Embryonic facial prominence (tissue), 1 donor: ENCODE data around the gene METTL4.

Experiments used
- DNase-seq: peaks from one replicate; pipeline ENCODE4 v3.0.0-alpha.2; 2016; ENCODE audit errors: extremely low spot score

METTL4 gene

DNA sequence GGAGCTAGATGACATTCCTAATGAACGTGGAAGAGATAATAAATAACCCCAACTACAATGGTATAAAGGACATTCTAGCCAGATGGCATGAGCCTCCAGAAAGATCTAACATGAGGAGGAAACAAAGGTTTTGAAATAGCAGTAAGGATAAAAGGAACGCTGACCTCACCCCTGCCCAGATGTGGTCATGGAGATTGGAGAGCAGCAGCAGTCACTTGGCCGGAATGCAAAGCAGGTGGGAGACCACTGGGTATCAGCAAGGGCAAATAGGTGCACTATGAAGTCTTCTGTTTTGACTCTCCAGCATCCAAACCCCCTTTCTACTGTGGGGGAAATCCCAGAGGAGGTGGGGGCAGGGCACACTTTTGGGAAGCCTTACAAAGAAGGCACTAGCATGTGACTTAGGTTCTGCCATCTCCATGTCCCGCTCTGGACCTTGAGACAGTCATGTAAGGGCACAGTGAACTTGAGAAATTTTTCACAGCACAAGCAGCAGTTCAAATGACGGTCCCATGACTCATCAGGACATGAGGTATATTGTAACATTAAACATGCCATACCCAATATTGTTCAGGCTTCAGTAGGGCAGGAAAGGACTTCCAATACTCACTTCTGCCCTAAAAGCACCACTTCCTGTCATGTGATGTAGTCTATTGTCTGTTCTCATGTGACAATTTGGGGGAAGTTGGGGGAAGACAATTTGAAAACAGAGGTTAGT lies 55.2 kb downstream of the METTL4 start:
- no peak for DNase-seq

DNA sequence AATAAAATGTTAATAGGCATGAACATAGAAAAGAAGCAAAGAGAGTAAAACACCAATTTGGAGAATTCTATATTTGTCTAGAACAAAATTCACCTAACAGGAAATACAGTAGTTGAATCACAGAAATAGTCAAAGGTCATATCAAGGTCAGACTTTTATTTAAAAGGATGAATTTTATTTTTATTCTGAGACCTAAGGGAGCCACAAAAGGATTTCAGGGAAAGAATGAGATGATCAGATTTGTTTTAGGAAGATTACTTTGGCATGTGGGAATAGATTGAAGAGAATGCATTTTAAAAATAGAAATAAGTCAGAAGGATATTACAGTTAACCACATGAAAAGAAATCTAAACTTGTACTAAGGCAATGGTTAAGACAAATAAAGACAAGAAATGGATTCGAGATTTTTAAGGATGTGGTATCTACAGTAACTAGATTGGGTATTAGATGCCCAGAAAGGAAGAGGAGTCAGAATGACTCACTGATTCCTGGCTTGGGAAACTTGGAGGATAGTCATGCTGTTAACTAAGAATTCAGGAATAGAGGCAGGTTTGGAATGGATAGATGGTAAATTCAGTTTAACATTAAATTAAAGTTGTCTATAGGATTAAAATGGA lies 56.0 kb downstream of the METTL4 start:
- DNase-seq = no peak

- no peak for DNase-seq
These were observed 57.7 kb downstream of the METTL4 start for GRCh38 chr18:2513616-2514015.

DNA sequence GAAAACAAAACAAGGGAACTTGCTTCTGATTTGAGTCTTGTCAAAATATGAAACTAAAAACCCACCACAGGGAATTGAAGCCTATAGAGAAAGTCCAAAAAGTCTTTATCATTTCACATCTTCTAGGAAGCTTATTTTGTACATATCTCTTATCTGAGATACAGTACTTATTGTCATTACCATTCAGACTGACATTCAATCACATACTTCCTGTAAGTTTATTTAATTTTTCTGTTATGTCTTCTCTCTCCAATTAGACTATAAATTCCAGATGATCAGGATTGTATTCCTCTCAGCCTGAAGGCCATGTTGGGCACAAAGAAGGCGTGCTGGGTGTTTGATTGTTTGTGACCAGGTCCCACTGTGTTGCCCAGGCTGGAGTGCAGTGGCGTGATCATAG lies 59.2 kb downstream of the METTL4 start:
- DNase-seq = no peak

DNA sequence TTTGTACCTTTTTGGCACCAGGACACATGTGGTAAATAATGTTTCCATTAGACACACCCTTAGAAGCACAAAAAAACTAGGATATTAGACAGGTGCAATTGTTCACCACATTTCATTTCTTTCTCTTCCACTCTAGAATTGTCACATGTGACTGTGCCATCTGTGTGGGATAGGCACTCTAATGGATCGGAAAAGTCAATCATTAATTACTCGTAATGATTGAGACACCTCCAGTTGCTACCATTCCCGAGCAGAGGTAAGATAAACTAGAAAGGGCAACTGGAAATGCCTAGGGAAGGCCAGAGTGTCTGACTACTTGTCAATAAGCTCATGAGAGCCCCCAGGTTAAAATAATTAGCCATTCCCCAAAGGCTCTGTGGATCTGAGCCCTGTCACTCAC lies 59.9 kb downstream of the METTL4 start:
- no peak for DNase-seq

DNA sequence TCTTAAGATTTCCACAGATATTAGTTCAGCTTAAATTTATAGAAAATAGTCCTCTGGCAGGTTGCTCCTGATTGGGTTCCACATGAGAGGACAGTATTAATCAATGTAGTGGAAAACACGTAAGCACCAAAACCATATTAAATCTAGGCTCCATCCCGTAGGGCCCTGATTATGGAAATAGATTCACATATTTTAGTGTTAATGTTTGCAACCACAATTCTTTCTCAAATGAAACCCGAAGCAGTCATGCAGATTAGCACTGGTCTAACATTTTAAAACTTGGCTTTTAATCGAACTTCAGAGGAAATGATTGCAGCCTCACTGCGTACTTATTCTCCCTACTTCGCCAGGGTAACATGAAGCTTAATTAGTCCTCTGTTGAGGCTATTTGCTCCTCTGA lies 60.9 kb downstream of the METTL4 start:
- no peak for DNase-seq

- no peak for DNase-seq
These were observed 62.6 kb downstream of the METTL4 start for GRCh38 chr18:2508678-2509077.

DNA sequence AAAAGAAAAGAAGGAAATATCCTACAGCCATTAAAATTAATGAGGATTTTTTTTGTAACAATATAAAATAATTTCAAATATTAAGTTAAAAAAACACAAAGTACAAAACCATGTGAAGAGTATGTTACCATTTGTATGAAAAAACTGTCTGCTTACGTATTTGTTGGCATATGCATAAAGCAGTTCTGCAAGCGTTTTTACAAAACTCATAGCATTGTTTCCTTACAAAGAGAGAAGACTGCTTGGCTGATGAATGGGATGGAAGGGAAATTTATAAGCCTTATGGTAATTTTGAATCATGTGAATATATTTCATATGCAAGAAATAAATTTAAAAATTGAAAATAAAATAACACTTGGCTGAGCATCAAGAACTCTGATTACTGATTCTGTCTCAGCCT lies 63.1 kb downstream of the METTL4 start:
- no peak for DNase-seq

DNA sequence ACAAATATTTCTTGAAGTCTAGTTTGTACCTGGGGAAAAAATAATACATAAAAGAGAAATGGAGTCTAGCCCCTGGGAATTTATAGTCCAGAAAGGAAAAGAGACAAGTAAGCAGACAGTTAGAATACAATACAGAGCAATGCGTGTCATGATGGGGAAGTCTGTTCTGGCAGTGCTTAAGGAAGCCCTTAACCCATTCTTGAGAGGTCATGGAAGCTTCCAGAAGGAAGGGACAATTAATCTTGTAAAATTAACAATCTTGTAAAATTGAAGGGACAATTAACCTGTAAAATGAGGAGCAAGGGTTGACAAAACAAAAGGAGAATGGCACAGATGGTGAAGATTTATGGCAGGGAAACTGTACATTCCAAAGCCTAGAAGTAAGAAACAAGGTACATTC lies 66.7 kb downstream of the METTL4 start:
- no peak for DNase-seq

DNA sequence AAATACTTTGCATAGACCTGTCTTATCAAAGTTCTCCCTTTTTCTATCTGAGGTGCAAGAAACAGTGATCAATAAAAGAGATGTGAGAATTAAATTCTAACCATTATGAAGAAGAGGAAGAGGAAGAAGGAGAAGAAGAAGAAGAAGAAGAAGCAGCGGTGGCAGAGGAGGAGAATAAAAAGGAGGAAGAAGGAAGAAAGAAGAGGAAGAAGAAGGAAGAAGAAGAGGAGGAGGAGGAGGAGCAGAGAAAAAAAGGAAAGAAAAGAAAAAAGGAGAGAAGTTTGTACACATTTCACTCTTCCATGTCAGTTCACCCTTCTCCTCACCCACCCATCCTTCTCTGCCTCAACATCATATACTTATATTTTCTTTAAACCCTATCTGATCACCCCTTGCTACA lies 68.4 kb downstream of the METTL4 start:
- no peak for DNase-seq

DNA sequence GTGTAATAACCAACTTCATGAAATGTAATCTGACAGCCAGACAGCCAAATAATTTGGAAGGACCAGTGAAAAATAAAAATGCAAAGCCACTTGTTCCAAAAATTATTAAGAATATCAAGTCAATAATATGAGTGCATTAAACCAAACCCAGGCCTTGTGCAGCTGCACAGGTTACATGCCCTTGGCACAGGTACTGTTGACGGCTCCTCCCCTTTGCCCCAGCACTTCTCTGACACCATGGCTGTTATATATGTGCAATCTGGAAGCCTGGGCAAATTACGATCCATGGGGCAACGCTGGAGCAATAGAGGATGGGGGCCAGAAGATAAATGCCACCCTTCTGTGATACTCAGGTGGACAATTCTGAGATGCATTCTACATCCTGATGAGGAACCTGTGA lies 68.9 kb downstream of the METTL4 start:
- no peak for DNase-seq

GRCh38 chr18:2497797-2498196 lies 73.5 kb downstream of the METTL4 start:
- no peak for DNase-seq

- no peak for DNase-seq
These were observed 75.9 kb downstream of the METTL4 start for GRCh38 chr18:2495381-2495780.

DNA sequence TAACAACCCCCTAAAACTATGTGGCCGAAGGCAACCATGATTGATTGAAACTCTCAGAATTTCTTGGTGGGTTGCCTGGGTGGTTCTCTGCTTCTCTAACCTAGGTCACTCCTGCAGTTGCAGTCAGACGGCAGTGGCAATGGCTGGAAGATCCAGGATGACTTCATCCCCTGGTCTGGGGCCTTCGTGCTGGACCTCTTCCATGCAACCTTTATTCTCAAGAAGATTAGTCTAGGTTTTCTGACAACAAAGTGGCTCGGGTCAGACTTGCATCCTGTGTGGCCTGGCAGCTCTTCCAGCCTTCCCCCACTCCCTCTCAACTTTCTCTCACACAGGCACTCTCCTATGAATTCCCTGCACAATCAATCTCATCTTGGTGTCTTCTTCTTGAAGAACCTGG lies 76.4 kb downstream of the METTL4 start:
- DNase-seq = no peak
